Measurements from ENCODE around the gene COX19.
"Not testable (repeated sequence)": the region's sequence is repeated elsewhere in the genome, so short reads cannot be mapped to it uniquely, and the experiment has no call there.

Gene COX19

DNA sequence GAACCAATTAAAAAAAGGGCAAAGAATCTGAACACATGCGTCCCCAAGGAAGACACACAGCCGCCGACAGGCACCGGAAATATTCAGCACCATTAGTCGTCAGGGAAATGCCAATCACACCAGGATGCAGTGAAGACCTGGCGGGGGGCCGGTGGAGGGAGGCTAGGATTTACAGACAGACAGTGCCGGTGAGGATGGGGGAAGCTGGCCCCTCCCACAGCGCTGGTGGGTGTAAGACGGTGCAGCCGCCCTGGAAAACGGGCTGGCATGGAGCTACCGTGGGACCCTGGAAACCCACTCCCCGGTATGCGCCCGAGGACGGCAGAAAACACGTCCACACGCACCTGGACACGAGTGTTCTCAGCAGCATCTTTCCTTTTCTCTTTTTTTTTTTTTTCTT is 16.1 kb downstream of the COX19 start:
- DNase-seq: no peak

DNA sequence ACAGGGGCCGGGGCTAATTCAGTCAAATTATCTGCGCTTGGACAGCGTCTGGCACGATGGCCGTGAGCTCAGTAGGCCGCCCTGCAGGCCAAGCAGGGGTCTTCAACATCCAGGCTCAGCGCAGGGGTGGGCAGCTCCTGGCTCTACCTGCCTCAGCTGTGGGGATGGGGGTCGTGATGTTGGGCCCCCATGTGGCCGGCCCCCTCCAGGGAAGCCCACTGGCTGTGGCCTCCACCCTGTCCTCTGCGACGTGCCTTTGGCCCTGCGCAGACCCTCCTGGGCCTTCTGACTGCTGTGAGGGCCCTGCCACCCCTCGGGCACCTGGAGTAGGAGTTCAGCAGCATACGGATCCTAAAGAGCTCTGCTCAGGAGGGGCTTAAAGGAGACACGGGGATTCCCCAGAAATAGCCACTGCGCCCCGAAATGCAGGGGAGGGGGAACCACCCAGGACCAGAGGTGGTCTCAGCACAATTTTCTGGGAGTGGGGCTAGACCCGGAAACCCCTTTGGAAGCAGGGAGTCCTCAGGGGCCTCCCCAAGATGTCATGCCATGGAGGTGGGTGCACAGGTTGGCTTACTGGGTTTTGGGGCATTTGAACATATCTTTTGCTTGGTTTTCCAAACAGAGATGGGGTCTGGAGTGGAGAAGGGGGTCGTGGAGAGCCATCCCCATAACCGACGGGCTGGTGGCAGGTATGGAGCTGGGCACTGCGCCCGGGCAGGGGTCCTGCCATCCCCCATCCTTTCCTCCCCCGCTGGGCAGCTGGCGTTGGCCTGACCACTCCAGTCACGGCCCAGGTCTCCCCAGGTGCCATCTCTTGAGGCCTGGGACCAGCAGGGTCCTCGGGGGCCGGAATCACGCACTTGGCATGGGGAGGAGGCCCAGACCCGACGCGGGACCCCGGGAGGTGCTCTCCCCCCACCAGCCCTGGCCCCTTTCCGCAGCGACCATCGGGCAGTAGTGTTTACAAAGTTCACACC is 16.8 kb downstream of the COX19 start:
- DNase-seq: no peak

DNA sequence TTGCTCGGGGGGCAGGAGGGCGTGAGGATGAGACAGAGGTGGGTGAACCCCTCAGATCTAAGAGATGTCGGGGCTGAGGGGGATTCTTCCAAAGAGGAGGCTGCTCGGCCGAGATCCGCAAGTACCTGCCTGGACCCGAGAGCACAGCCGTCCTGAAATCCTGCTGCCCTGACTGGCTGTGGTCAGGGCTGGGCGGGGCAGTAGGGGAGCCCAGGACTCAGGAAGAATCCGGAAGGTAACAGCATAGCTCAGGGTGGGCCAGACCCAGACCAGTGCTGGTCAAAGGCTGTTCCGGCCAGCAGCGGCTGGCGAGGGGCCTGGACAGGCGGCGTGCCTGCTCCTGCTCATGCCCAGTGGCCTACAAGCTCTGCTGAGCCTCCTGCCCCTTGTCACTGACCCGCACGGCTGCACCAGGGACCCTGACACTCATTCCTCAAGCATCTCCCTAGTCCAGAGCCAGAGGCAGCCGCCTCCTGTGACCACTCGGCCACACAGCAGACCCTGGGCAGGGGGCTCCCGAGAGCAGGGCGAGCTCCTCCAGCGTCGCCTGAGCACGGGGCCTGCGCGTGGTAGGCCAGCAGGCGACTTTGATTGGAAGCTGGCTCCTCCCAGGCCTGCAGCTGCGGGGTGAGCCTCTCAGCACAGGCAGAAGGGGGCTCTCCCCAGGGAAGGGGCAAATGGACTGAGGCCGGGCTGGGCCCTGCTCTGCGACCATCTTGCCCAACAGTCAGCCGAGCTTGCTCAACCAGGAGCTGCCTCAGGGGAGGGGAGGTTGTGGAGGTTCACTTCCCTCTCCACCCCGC is 17.7 kb downstream of the COX19 start:
- DNase-seq: no peak

DNA sequence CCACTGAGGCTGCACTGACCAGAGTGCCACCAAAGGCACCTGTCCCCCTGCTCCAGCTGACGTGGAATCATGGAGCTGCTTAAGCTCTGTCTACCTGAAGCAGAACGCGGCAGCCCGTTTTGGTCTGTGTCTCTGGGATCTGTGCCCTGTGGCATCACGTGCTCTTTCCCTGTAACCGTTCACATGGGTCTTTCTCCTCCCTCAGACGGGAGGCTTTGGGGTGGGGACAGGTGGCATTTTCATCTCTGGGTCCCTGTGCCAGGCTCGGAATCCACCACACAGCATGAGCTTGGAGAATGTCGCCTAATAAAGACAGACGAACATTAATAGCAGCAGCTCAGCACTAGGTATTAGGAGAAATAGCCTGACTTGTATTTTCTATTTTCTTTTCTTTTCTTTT is 19.3 kb downstream of the COX19 start:
- DNase-seq: no peak

DNA sequence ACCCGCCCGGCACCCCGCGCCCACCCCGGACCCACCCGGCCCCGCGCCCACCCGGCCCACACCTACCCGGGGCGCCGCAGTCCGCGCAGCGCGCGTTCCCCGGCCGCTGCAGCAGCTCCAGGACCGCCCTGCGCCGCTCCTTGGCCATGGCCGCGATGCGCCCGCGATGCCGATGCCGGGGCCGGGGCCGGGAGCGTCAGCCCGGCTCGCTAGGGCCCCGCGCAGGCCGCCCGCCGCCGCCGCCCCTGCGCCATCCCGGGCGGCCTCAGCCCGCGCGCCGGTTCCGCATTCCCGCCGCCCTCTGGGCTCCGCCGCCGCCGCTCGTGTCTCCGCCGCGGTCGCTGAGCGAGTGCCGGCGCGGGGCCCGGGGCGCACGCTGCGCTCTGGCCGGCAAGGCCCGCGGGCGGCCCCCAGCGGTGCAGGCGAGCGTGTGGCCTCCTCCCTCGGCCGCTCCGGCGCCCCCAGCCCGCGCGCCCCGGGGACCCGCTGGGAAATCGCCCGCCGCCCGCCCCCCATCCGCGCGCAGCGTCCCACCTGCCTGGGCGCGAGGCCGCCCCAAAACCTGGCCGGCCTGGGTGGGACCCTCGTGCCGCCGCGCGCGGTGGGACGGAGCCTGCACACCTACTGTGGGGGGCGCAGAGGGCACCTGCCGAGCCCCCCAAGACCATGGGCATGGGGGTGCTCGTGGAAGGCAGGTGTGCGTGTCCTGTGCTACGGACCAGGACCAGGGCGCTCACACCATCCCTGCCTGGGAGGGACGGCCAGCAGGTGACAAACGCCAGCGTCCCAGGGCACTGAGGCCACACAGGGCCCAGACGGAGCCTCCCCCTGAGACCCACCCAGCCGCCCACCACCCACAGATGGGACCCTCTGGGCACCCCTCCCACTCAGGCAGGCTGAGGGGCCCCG is 20.8 kb downstream of the COX19 start, which contains the start of gene ADAP1:
TSS of gene ADAP1 (minus strand) at position 351 of the 909 bp plus-strand sequence. CDS start at position 148, 203 bp downstream.
- peak; percentile 69 for DNase-seq

DNA sequence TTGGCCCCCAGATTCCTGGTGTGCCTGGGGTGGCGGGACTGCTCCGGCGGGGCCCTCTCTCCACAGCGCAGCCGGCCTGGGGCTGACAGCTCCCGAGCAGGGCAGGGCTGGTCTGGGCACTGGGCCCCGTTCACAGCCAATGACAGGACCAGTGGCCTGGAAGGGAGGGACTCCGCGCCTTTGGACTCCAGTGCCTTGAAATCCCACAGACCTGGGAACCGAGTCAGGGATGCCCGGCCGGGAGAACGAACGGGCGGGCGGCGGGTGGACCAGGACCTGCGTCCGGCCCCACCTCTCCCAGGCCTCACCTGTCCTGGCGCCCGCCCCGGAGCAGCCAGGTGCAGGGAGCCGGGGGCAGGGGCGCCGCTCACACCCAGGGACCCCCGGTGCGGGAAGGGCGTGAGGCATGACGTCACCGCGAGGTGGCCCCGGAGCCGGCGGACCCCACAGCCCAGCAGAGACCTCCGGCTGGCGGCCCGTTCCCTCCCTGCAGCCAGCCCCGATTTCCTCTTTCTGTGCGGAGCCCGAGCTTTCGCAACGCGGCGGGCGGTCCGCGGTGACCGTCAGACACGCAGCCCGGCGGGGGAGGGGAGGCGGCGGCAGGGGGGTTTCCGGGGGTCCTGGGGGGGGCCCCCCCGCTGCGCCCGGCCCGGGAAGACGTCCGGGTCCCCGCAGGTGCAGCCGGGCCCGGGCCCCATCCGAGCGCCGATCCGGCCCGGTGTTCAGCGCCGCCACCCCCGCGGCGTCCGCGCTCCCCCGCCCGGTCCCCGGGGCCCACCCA is 21.6 kb downstream of the COX19 start:
- peak; percentile 29 for DNase-seq

DNA sequence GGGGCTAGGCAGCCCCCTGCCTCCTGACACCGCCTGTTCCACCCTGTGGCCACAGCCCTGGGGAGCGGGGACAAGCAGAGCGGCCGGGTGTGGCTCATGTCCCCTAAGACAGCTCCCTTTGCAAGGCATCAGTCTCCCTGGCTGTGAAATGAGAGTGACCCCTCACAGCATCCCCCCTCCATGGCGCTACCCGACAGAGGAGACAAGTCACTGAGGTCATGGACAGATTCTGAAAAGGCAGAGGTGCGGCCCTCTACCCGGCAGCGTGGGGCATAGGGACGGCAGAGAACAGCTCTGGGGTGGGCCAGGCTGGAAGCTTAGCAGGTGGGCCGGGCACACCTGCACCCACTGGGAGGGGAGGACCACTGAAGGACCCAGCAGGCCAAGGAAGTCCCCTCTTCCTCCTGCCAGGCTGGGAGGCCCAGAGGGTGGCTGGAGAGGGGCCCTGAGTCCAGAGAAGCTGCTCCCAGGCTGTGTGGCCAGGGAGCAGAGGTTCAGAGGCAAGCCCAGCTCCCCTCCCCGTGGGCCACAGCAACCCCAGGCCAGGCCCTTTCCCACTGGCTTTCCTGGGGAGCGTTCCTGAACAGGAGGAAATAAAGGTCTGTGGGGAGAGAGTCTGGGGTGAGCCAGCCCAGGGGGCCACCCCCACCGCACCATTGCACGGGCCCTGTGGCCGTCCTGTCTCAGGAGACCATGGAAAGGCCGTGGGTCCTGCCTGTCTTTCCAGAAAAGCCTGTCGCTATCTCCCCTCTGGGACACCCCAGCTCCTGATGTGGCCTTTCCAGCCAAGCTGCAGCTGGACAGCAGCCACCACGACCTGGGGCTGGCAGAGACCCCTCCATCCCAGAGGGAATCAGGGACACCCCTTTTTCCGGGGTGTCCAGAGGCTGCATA is 22.6 kb downstream of the COX19 start:
- no peak for DNase-seq

DNA sequence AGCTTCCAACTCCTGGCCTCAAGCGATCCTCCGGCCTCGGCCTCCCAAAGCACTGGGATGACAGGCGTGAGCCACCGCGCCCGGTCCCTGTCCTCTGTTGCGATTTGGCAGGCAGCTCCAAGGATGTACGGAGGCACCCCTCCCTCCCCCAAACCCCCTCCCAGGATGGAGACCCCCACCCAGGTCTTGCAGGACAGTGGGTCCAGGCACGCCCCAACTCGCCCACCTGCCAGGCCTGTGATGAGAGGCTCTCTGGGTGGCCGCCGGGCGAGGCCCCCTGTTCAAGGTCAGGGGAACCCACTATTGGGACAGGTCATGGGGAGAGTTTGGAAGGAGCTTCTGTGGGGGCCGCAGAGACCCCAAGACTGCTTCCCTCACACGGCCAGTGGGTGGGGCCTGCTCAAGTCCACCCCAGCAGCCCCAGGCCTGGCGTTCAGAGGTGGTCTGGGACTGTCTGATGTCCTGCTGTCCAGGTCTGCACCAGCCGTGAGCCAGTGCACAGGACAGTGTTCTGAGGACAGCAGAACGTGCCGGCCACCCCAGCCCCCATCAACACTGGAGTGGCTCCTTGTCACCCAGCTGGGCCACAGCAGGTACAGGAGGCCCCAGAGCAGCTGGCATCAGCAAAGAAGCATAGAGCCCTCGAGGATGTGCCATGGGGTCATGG is 23.3 kb downstream of the COX19 start:
- no peak for DNase-seq

DNA sequence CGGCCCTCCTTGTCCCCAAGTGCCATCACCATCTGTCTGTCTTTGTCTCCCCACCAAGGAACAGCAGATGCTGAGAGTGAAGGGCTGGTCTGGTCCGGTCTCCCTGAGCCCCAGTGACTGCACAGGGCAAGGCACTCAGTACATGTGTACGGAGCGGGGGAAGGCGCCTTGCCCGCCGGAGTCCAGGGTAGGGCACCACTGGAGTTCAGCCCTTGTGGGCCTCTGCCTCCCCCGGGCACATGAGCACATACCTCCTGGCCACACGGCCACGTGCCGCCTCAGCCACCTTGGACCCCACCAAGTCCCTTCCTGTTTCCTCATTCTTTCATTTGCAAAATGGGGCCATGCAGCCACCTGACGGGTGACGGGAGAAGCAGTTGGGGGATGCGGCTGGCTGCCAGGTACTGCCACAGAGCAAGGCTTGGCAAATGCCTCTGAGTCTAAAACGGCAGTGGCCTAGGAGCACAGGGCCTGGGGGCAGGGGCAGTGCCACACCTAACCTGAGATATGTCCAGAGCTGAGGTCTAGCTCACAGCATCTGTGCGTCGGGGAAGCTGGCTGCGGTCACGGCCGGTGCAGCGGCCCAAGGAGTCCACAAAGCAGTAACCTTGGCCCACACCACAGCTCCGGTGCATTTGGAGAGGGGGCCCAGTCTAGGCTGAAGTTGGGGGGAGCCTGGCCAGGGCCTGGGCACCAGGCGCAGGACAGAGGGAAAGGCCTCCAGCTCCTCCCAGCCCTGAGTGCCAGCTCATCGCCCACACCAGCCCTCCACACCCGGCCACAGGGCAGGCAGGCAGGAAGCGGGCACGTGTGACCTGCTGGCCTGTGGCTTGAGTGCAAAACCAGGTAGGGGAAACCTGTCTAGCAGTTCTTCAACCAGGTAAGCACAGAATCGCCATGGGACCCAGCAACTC is 26.1 kb downstream of the COX19 start:
- DNase-seq: no peak

DNA sequence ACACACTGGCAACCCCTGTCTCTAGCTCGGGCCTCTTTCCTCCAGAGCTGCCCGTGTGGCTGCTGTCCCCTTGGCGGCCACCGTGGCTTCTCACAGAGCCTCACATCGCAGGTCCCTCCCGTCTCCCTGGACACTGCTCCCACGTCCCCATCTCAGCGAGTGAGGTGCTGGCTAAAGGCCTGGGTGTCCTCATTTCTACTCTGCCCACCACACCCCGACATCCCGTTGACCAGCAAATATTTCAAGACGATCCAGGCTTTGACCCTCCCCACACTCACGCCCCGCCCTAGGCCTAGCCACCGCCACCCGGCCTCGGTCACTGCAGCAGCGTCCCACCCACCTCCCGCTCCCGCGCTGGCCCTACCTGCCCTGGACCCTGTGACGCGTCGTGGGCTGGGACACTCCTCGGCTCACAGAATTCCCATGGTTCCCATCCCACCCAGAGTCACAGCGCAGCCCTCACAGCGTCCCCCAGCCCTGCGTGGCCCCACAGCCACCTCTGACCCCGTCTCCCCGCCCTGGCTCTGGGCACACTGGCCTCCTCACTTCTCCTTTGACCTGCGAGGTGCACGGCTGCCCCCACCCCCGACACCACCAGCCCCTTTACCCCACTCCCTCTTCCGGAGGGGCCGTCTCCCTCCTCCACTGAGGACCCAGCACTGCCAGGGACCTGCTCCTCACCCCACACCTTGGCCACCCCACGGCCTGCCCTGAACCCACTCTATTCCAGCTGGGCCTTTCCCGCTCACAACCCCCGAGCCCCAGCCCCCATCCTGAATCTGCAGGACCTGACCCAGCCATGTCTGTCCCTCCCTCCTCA is 27.7 kb downstream of the COX19 start:
- DNase-seq: no peak

DNA sequence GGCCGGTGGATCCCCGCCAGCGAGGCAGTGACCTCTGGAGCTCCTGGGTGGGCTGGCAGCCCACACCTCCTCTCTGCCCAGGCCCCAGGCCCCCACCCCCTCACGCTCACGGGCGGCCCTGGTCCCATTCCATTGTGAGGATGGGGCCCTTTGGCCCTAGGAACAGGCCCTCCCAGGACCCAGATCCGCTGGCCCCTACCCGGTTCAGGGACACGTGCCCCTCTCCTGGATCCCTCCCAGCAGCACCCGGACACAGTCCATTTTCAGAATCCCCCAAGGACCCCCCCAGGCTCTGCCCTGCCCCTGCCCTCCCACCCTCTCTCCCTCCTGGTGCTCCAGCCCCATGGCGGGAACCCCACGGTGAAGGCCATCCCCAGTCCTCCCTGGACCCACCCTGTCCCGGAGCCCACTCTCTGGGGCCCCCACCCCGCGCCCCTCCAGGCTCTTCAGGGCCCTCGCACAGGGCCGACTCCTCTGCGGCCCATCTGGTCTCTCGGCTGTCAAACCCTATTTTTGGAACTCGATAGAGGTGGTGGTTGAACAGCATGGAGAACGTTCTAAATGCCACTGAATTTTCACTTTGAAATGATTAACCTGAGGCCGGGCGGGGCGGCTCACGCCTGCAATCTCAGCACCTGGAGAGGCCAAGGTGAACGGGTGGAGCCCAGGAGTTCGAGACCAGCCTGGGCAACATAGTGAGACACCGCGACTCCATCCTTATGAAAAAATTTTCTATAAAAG is 28.9 kb downstream of the COX19 start:
- no peak for DNase-seq

DNA sequence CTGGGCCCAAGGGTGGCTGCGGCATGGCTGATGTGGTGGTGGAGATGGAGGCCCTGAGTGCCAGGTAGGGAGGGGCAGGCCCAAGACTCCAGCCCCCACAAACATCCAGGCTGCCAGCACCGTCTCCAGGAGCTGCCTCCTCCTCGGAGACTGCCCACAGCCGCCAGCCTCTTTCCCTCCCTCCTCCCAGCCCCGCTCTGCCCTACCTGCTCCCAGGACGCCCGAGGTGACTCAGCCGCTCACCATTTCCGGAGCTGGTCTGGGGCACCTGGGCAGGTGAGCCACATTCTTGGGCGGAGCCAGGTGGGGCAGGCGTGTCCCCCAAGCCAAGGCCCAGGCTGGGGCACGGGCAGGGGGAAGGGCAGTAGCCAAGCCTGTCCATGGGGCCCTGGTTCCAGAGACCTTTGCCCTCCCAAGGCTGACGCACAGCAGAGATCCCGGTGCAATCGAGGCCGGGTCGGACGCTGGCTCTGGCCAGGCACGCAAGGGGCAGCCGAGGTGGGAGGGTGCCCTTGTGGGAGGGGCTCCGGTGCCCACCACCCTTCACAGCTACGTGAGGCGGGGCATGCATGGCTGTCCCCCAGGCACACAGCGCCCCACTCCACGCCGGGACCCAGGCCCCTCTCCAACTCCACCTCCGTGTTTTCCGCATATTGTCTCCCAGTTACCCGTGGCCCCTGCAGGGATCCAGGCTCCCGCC is 29.6 kb downstream of the COX19 start:
- DNase-seq: no peak

DNA sequence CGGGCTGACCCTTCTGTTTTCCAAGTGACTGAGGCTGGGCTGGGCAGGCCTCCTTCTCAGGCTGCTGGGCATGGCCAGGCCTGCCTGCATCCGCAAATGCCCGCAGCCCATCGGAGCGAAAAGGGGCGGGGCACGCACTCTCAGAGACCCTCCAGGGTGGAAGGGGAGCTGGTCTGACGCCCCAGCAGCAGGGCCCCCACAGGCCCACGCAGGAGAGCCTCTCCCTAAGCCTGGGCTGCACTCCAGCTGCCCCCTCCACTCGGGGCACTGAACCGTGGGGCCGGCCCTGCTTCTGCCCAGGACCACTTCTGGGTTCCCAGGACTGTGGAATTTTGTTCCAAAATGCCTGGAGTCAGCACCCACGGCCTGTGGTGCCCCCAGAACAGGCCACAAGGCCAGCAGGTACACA is 30.2 kb downstream of the COX19 start:
- no peak for DNase-seq

DNA sequence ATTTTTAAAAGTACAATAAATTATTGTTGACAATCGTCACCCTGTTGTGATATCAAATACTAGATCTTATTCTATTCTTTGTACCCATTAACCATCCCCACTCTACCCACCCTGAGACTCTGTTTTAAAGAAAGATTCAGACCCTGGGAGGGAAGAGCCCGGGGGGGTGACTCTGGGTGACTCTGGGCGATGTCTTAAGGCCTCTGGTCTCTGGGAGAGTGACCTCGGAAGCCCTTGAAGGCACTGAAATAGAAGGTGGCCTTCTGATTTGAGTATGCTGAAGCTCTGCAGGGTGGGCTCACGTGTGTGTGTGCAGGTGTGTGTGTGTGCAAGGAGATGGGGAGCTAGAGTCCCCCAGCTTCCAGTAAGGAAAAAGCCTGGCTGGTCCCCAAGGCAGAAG is 30.6 kb downstream of the COX19 start:
- DNase-seq: no peak

DNA sequence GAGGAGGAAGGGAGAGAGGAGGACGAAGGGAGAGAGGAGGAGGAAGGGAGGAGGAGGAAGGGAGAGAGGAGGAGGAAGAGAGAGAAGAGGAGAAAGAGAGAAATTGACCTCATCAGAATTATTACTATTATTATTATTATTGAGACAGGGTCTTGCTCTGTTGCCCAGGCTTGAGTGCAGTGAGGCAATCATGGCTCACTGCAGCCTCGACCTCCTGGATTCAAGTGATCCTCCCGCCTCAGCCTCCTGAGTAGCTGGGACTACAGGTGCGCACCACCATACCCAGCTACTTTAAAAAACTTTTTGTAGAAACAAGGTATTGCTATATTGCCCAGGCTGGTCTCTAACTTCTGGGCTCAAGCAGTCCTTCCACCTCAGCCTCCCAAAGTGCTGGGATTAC is 31.6 kb downstream of the COX19 start:
- not testable (repeated sequence) for DNase-seq

DNA sequence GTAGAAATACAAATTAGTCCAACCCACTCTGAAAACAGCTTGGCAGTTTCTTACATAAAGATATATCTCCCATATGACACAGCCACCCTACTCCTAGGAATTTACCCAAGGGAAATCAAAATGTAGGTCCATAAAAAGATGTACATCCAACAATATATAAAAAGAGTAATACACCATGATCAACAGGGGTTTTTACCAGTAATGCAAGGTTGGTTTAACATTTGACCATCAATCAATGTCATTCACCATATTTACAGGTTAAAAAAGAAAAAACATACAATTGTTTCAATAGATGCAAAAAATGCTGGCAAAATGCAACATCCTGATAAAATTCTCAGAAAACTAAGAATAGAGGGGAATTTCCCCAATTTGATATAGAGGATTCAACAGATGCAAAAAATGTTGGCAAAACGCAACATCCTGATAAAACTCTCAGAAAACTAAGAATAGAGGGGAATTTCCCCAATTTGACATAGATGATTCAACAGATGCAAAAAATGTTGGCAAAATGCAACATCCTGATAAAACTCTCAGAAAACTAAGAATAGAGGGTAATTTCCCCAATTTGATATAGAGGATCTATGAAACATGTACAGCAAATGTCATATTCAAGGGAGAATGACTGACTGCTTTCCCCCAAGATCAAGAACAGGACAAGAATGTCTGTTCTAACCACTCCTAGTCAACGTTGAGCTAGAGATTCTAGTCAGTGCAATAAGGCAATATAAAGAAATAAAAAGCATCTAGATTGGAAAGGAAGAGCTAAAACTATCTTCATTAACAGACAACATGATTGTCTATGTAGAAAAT is 34.5 kb downstream of the COX19 start:
- no peak for DNase-seq
